SIG-M5 (cell line): ENCODE data around the gene NOTUM.

Experiments
- DNase-seq: peaks from one replicate; lab custom pipeline; 2025; lab: John Stamatoyannopoulos, UW

Gene NOTUM

GRCh38 chr17:81977211-81977808, 16.3 kb upstream of the NOTUM start, which contains the start of gene ASPSCR1:
TSS of gene ASPSCR1 (plus strand) at chr17:81977629. CDS start at chr17:81977647, 18 bp downstream.
- no peak for DNase-seq

DNA sequence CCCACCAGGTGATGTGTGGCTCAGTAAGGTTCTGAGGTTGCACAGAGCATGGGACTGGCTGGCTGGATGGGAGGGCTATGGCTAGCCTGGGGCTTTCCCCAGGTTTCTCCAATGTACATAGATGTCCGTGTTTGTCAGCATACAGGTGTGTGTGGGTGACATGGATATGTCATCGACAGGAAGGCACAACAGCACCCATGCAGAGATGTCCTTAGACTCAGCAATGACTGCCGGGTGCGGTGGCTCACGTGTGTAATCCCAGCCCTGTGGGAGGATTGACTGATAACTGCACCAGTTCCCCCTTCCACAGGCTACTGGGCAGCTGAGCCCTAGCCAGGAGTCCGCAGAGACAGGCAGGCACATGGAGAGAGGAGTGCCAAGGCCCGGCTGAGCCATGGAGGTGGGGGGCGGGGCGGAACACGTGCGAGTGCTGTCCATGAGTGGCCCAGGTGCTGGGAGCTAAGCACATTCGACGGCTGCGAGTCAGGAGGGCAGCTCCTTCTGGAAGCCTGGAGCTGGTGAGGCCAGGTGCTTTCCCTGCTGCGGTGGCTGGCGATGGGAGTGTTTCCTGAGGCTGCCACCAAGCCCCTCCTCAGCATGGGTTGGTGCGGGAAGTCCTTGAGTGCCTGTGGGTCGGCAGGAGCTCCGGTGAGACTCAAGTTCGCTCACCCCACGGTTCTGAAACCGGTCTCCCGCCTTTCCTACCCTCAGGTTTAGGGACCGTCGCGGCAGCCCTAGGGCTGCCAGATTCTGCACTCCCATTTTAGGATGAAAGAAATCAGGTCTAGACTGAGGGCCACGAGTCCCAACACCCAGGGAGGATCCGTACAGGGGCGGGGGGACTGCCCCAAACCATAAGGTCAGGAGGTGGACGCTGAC, 15.6 kb upstream of the NOTUM start:
- DNase-seq = no peak

- DNase-seq = no peak
Measured at GRCh38 chr17:81973432-81973831, 12.4 kb upstream of the NOTUM start.

GRCh38 chr17:81968850-81969812, 8.1 kb upstream of the NOTUM start:
- DNase-seq = no peak

DNA sequence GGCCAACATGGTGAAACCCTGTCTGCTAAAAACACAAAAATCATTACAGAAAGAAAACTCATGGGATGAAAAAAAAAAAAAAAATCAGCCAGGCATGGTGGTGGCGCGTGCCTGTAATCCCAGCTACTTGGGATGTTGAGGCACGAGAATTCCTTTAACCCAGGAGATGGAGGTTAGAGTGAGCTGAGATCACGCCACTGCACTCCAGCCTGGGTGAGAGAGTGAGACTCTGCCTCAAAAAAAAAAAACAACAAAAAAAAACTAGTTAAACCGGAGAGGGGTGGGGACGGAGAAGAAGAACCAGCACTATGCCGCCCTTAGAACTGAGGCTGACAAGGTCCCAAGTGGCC, 7.4 kb upstream of the NOTUM start:
- no peak for DNase-seq

DNA sequence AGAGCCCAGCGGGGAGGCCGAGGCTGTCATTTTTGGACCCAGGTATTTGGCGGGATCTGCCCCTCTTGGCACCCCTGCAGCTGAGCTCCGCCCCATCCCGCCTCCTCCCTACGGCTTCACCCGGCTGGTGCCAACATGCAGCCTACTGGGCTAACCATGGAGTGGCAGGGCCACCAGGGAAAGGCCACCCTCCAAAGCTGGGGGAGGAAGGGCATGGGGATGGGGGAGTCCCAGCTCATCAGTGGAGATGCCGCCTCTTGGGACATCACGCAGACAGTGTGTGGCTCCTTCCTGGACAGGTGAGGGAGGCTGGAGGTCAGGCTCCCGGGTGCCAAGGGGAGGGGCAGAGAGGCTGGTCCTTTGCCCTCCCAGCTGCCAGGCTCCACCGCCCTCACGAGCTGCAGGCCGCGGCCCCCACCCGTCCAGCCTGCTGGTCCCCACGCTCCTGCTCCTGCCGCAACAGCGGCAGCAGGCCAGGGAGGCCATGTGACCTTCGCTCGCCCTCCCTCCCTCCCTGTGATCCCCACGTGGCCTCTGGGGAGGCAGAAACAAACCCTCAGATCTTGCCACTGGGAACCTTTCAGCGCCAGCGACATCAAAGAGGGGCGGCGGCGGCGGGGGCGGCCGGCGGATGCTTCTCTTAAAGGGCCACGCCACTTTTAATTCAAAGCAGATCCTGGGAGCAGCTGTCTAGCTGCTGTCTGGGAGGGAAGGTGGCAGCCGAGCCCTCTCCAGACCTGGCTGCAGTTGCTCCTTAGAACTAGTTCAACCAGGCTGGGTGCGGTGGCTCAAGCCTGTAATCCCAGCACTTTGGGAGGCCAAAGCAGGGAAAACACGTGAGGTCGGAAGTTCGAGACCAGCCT, 6.8 kb upstream of the NOTUM start:
- DNase-seq = no peak

DNA sequence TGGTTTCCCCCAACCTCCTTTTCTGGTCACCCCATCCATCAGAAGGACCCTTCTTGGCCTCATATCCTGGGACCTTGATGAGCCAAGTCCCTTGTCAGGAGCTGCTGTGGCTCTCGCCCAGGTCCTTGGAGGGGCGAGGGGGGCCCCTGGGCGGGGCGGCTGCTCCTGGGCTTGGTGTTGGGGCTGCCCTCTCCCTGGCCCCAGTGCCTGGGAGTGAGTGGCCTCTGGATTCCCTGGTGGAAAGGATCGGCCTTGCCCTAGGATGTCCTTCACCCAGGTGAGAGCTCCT, 6.2 kb upstream of the NOTUM start:
- DNase-seq = no peak

DNA sequence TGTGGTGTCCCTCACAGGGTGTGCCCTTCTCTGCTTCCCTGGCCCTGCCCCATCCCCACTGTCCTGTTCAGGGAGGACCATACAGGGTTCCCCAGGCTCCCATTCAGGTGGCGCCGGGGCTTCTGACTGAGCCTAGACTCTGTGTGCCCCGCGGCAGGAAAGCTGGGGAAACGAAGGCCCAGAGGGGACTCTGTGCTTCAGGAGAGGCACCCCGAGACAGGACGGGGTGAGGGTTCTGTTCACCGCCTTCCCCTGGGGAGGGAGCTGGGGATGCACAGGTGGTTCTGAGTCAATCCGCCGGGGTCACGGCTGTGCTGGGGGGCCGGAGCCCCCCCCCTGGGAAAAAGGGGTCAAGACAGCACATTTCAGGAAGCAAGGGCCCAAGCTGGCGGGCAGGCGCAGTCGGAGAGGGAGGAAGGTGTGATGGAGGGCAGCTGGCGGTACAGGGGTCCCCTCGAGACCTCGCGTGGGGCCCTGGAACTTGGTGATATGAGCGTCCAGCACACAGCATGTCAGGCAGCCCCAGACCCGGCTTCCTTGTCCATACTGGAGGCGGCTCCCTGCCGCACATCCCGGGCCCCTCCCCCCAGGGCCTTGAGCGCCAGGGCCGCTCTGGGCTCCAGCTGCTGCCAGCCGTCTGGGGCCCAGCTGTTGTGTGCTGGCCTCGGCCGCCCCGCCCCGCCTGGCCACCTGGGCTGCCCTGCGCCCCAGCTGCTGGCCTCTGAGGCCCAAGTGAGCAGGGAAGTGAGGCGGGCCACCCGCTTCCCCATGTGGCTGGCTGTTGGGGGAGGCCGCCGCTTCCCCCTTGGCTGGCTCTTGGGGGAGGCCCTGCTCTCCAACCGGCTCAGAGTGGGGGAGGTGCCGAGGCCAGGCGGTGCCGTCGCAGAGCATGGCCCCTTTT, 5.6 kb upstream of the NOTUM start:
- DNase-seq = no peak

GRCh38 chr17:81964081-81964849, 3.3 kb upstream of the NOTUM start:
- DNase-seq = no peak

DNA sequence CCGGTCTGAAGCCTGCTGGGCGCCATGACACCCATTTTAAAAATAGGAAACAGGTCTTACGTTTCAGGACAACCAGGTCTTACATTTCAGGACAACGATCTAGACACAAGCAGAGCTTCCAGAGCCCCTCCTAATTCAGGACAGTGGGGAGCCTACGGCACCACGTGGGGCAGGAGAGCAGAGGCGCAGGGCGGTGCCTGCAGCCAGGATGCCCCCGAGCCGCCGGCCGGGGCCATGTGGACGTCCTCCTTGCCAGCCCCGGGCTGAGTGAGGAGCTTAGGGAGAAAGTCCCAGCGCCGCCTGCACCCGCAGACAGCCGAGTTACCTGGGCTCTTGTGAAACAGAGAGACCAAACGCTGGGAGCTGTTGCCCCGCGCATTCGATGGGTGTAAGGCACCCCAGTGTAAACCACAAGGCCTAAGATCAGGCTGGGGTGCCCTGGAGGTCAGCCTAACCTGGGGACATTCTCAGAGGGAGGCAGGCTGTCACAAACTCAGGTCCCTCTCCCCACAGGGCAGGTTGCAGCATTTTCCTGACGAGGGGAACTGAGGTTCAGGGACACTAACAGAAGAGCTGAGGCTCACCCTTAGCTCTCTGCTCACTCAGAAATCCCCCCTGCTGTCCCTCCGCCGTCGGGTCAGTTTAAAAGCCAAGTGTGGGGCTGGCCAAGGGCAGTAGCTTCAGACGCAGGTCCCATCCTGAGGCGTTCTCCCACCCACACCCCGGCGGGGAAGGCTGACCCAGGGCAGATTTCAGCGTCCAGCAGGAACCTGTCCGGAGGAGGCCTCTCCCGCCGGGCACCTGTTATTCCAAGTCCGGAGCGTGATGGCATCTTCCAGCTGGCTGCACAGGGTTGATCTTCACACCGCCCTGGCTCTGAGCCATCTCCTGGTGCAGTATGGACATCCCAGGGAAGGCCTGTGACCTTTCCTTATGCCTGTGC, 1.8 kb upstream of the NOTUM start:
- no peak for DNase-seq

- no peak for DNase-seq
Measured at GRCh38 chr17:81961521-81962498, 823 bp upstream of the NOTUM start.

DNA sequence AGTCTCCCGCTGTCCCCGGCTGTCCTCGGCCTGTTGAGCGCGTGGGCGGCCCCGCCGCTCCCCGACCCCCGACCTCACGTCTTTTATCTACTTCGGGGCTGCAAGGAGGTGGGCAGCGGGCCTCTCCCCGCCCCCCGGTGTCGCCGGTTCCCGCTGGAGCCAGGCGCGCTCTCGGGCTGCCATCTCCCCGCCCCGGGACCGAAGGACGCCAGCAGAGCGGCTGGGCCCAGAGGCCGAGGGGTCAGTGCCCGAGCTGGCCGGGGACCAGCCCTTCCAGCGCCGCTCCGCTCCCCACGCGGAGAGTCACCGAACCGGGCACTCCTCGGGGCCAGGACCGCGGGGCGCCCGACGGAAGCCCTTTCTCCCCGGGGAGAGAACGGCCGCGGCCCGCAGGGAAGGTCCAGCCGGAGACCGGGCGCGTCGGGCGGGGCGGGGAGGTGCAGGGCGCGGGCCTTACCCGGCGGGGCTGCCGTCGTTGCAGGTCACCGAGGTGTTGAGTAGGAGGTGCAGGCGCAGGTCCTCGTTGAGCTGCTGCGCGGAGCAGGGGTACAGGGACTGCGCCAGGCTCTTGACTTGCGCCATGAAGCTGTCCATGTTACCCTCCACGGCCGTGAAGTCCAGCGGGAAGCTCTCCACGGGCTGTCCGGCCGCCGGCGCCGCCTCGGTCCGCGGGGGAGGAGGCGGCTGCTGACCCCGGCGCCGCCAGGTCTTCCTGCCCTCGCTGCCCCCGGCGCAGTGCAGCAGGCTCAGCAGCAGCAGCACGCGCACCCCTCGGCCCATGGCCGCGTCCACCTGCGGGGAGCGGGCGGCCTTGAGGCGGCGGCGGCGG, 643 bp downstream of the NOTUM start:
- DNase-seq = no peak

DNA sequence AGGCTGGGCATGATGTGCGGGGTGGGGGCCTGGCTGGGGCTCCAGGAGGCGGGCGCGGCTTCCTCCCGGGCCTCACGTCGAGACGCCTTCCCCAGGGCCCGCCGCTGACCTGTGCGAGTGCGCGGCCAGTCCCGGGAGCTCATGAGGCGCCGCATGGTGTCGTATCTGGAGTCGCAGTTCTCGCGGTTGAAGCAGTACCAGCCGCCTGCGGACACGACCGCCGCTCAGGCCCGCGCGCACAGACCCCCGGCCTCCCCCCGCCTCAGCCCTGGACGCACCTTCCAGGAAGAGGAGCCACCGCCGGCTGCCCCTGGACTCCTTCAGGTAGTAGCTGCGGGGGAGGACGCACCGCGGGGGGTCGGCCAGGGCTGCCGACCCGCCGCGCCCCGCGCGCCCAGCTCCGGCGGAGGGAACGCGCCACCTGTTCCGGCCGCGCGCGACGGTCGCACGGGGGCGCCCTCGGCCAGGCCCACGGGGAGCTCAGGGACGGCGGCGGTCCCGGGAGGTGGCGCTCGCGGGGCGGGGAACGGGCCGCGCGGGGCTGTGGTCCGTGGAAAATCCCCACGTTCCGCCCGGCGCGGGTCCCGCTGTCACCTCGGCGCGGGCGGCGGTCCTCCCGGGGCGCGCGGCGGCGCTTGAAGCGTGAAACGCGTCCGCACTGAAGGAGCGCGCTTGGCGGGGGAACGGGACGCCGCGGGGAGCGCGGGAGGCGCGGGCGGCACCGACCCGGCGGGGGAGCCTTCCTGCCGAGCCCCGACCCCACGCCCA, 1.4 kb downstream of the NOTUM start:
- DNase-seq = no peak

DNA sequence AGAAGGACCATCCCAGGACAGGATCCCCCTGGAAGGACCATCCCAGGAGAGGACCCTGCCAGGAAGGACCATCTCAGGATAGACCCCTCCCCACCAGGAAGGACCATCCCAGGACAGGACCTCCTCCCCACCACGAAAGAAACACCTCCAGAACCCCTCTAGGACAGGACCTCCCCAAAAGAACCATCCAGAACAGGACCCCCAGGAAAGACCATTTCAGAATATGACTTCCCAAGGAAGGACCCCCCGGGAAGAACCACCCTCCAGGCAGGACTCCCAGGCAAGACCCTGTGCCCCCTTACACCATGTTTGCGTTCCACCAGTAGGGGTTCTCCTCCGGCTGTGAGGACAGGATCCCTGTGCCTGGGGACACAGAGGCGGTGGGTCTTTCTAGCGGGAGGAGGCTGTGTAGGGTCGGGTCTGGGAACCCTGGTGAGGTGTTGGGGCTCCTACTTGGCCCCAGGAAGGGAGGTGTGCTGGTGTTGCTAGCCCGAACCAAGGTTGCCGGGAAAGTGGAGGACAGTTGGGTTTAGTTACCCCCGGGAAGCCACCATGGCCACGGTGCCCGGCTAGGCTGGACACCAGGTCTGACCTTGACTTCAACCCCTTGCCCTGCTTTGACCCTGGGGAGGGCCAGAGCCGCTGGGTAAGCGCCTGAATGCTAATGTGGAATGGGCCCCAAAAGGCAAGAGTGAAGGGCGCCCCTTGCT, 2.2 kb downstream of the NOTUM start:
- DNase-seq = no peak
